LHCN-M2 (cell line): Measurements from ENCODE around the gene TUBA4A. TPM values are rescaled to one million over a fixed set of nuclear protein-coding genes. Genes with fewer than 3 reads are reported as not detected.

ENCODE experiments used
- DNase-seq: peaks from one replicate; pipeline ENCODE4 v3.0.0-alpha.2; 2012; ENCODE audit warnings: low read depth
- total RNA-seq: library from RNA; depleted of rRNA; stranded (reverse); fragments of >200 nt; gene quantifications from 2 replicates; pipeline ENCODE4 v1.2.3, GENCODE V29; 2014

The TUBA4A gene
- total RNA-seq, 1 experiment from 2014 or later = 235 TPM

GRCh38 chr2:219286436-219287115 lies 32.9 kb upstream of the TUBA4A start:
- peak; percentile 52 for DNase-seq

GRCh38 chr2:219285894-219286425 lies 32.2 kb upstream of the TUBA4A start:
- no peak for DNase-seq

GRCh38 chr2:219285373-219285735 lies 31.6 kb upstream of the TUBA4A start:
- no peak for DNase-seq

- no peak for DNase-seq
Observed at GRCh38 chr2:219284501-219285372, 31.0 kb upstream of the TUBA4A start.

GRCh38 chr2:219282943-219283581 lies 29.3 kb upstream of the TUBA4A start:
- no peak for DNase-seq

GRCh38 chr2:219282375-219282774 lies 28.7 kb upstream of the TUBA4A start:
- no peak for DNase-seq

GRCh38 chr2:219281588-219281987 lies 27.9 kb upstream of the TUBA4A start:
- no peak for DNase-seq

- no peak for DNase-seq
Observed at GRCh38 chr2:219280651-219281050, 26.9 kb upstream of the TUBA4A start.

GRCh38 chr2:219279916-219280516 lies 26.3 kb upstream of the TUBA4A start:
- no peak for DNase-seq

GRCh38 chr2:219279151-219279915 lies 25.6 kb upstream of the TUBA4A start, which contains the start of gene DNAJB2:
TSS of gene DNAJB2 (plus strand) at chr2:219279366. CDS start at chr2:219279834, 468 bp downstream.
- DNase-seq = peak; percentile 98

- DNase-seq = no peak
Observed at GRCh38 chr2:219278655-219279150, 25.0 kb upstream of the TUBA4A start.

- DNase-seq = peak; percentile 77
Observed at GRCh38 chr2:219277703-219278654, 24.3 kb upstream of the TUBA4A start.

GRCh38 chr2:219274361-219274921 lies 20.7 kb upstream of the TUBA4A start:
- DNase-seq = peak; percentile 72

GRCh38 chr2:219273937-219274336 lies 20.2 kb upstream of the TUBA4A start:
- no peak for DNase-seq

GRCh38 chr2:219272995-219273394 lies 19.3 kb upstream of the TUBA4A start:
- peak; percentile 74 for DNase-seq

GRCh38 chr2:219272356-219272755 lies 18.6 kb upstream of the TUBA4A start:
- DNase-seq = no peak

- no peak for DNase-seq
Observed at GRCh38 chr2:219271021-219271420, 17.3 kb upstream of the TUBA4A start.

- no peak for DNase-seq
Observed at GRCh38 chr2:219270055-219270372, 16.3 kb upstream of the TUBA4A start.

GRCh38 chr2:219269362-219270054 lies 15.8 kb upstream of the TUBA4A start:
- DNase-seq = no peak
